HG03378 (cell line): ENCODE results near the gene GALNT2.

Experiments used
- ATAC-seq: cut with Tn5 transposase; IDR thresholded peaks from one replicate; pipeline ENCODE4 v1.9.1; 2021; ENCODE audit warnings: mild to moderate bottlenecking, moderate library complexity; ENCODE audit not compliant: unreplicated experiment

GALNT2 gene

DNA sequence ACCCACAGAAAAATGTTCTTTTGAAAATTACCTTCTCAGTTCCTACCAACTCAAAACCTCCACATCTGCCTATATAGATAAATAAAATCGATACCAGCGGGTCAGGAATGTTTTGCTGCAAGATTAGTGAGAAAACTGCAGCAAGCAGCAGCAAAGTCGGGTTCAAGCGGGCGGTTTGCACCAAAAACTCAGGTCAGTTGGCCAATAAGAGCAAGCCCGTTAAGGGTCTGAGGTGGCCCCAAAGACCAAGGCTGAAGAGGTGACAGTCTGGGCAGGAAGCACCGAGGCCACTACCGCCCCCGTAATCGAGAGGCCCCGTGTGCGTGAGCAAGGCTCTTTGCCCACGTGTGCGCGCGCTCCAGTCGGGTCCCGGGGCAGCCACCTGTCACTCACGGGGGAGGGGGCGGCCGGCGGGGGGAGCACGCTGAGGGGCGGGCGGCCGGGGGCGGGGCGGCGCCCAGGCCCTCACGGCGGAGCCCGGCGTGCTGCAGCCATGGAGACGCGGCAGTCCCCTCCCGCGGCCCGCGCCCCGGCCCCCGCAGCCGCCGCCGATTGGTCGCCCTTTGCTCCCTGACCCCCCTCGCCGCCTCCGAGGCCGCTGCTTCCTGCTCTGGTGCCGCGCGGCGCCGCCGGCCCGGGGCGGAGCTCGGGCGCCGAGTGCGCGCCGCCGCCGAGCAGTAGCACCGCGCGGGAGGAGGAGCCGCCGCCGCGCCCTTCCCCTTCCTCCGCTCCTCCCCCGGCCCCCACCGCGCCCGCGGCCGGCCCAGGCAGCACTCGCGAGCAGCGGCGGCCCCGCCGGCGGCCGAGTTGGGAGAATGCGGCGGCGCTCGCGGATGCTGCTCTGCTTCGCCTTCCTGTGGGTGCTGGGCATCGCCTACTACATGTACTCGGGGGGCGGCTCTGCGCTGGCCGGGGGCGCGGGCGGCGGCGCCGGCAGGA lies at the start of gene GALNT2:
GALNT2 (plus strand) TSS at position 773 of the 939 bp plus-strand sequence; CDS start at position 816, 43 bp downstream.
- peak; percentile 70 for ATAC-seq

DNA sequence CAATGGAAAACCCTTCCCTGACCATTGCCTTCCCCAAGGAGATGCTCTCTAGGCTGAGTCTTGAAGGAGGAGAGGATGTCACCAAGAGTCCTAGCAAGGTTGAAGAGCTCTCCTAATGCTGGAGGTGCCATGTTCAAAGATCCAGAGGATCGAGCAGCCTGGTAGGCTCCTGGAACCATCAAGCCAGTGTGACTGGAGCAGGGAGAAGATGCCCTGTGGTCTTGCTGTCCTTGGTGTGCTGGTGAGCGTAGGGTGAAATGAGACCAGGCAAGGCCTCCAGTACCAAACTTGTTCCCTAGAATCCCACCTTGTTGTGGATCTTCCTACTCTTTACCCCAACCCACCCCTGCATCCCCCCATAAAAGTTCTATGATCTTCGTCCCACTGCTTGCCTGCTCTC lies 46.6 kb upstream of the GALNT2 start:
- ATAC-seq, result no peak

DNA sequence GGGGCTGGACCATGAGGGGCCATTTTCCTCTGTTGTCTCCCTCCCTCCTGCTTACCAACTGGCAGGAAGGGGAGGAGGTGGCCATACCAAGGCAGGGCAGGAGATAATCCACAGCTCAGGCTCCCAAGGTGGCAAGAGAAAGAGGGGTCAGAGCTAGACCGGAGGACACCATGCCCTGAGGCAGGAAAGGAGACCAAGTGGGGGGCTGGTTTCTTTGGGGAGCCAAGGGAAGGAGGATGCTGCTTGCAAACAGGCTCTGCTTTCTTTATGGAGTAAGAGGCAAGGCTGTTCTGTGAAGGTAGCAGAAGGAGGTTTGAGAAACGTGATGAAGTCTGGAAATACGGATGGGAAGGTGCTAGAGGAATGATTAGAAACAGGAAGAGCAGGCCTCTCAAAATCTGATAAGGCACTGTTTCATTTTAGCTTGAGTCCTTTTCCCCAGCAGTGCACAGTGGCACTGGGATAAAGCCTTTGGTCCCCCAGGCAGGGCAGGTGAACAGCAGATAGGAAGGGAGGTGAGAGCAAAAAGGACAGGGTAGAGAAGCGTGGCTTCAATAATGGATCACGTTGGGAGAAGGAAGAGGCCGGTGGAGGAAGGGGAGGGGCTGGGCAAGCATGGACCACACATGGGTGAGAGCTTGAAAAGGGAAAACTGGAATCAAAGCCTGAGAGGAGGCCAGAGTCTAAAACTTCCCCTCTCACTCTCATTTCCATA lies 44.2 kb upstream of the GALNT2 start:
- ATAC-seq, result no peak

DNA sequence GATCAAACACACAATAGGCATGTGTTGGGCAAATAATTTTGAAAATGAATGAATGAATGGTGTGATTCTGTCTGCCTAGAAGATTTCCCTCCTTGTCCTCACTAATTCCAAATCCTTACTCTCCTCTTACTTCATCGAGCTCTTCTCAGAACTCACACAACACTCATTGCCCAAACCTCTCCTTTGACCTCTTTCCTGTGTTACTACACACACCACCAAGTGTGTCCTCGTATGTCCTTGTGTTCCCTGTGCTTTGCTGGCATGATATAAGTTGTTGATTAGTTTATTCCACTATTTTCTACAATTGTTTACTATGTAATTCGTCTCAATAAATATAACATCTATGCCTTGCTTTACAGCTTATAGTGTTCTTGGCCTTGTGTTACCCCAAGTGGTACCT lies 41.4 kb upstream of the GALNT2 start:
- ATAC-seq, result no peak

DNA sequence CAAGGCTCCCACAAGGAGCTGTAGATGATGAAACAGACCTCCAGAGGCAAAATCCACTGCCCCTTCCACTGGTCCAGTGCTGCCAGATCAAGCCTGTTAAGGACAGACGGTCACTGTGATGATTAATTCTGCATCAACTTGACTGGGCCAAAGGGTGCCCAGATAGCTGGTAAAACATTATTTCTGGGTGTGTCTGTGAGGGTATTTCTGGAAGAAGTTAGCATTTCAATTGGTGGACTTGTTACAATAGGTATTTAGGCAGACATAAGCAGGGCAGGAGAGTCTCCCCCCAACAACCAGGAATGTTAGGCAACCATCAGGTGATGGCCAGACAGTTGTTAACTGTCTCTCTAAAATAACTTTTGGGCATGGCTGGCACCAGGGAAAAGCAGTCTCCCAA lies 40.9 kb upstream of the GALNT2 start:
- no peak for ATAC-seq

DNA sequence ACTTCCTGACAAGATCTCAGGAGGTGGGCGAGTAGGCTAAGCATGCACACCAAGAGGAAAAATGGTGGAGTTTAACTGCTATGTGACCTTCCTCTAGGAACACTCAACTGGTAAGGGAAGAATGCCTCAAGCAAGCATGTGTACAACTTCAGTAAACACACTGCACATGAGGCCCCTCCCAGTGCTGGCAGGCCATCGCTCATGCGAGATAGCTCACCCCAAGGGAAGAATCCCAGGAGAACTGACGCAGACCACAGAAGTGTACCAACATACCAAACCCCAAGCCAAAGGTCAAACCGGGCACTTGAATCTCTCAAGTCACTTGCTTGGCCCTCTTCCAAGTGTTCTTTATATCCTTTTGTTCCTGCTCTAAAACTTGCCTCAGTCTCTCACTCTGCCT lies 40.5 kb upstream of the GALNT2 start:
- no peak for ATAC-seq

DNA sequence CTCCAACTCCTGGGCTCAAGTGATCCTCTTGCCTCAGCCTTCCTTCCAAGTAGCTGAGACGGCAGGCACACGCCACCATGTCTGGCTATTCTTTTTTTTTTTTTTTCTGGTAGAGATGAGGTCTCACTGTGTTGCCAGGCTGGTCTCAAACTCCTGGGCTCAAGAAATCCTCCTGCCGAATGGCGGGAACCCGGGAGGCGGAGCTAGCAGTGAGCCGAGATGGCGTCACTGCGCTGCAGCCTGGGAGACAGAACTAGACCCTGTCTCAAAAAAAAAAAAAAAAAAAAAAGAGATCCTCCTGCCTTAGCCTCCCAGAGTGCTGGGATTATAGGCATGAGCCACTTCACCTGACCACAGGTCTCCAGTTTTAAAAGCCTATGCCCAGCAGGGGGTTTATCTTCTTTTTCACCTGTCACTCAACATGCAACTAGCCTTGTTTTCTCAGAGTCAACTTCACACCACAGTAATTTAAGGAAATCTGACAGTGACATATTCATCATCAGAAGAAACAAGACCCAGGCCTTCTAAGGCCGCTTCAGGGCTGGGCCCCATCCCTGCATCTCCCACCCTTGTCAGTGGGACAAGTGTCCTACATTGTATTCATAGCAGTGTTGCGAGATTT lies 38.3 kb upstream of the GALNT2 start:
- no peak for ATAC-seq

DNA sequence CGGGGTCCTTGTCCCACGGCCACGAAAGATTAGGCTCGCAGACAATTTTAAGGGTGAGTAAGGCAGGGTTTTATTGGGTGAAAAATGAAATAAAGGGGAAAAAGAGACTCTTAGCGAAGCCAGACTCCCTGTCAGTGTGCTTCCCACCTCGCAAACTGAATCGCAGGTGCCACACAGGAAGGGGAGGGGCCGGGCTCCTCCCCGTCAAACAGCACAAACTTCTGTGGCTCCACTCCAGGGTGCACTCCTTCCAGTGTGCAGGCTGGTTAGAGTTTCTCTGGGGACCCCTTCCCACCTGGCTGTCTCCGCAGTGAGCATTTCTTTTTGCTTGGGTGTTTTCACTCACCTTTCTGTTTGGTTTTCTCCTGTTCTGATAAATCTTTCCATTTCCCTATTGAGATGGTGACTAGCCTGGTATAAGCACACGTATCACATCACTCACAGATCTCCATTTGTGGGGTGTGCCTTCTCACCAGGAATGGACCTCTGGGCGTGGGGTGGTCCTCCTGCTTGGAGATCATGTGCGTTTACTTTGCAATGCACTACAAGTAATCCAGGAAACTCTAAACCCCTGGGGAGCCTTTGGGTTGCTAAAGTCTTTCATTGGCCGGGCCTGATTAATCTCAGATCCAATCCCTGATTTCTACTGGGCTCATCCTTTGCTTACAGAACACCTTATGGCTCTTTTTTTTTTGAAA lies 37.6 kb upstream of the GALNT2 start:
- no peak for ATAC-seq

DNA sequence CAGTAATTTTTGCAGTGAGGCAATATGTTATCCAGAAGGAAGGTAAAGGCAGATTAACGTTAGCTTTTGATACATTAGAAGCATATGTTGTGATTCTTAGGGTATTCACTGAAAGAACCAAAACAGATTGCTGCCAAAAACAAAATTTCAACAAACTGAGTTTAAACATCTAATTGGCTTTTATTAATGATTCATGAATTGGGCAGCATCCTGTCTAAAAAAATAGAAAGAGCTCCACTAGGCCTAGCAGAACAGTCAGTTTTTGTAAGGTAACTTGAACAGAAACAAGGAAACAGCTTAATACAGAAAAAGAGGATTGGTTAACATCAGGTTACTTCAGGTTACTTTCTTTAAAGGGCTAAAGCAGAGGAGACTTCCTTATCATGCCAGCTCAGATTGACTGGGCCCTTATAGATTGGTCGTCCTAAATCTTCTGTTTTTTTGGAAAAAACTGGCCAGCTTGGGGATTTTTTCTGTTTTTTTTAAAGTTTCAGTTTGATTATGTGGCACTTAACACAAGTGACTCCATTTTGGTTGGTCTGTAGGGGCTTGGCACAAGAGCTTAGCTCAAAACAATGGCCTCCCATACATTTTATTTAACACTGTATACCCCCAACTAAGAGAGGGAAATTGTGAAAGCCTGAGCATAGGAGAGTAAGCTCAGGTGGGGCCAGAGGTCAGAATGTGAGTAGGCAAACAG lies 36.8 kb upstream of the GALNT2 start:
- ATAC-seq, result no peak

DNA sequence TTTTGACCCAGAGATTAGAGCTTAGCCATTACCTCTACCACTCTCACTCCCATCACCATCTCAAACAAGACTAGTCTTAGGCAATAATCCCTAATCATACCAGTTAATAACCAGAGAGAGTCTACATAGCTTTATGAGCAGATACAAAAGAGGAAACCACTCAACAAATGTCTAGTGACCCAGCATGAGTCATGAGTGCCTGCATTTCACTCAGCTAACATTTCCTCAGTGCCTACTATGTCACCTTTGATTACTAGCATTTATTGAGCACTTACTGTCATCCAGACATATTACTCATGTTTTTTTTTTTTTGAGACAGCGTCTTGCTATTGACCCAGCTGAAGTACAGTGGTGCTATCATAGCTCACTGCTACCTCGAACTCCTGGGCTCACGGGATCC lies 35.9 kb upstream of the GALNT2 start:
- no peak for ATAC-seq

DNA sequence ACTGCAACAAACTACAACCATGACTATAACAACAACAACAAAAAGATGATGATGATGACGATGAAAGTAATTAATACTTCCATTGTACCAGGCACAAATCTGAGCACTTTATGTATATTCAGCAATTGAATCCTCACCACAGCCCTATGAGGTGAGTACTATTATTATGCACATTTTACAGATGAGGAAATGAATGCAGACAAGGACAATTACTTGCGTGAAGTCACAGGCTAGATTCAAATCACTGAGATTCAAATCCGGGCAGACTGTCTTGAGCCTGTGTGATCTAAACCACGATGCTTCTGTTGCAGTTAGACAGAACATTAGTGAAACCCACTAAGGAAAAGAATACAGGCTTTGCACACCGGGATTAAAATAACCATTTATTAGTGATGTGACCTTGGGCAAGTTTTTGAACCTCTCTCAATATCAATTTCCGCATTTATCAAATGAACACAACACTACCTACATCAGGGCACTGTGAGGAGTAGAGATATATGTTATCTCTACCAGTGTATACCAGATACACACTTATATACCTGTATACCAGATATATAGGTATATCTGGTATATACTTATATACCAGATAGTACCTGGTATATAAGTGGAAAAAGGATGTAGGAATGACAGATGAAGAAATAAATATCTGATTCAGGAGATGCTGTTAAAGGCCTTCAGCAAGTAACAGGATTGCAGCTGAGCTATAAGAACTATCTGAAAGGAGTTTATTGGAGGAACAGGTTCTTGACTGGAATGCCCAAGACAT lies 34.3 kb upstream of the GALNT2 start:
- no peak for ATAC-seq

DNA sequence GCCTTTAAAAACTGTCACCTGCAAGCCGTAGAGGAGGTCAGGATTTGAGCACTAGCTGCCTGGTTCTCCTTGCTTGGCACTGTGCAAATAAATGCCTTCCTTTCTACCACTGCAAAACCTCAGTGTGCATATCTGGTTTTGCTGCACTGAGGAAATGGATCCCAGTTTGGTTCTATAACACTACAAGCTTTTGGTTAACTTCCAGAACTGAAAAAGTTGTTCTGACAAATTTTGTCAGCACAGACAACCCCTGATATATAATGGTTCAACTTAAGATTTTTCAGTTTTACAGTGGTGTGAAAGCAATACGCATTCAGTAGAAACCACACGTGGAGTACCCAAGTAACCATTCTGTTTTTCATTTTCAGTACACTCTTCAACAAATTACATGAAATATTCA lies 29.8 kb upstream of the GALNT2 start:
- no peak for ATAC-seq

DNA sequence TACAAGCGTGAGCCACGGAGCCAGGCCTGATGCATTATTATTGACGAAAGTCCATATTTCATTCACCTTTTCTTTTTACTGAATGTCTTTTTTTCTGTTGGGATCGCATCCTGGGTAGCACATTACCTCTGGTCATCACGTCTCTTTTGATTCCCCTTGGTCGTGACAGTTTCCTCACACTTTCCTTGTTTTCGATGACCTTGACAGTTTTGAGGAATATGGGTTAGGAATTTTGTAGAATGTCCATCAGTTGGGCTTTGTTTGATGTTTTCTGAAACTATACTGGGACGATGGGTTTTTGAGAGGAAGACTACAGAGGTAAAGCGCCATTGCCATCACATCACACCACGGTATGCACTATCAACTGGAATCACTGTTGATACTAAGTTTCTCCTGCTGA lies 26.6 kb upstream of the GALNT2 start:
- no peak for ATAC-seq

DNA sequence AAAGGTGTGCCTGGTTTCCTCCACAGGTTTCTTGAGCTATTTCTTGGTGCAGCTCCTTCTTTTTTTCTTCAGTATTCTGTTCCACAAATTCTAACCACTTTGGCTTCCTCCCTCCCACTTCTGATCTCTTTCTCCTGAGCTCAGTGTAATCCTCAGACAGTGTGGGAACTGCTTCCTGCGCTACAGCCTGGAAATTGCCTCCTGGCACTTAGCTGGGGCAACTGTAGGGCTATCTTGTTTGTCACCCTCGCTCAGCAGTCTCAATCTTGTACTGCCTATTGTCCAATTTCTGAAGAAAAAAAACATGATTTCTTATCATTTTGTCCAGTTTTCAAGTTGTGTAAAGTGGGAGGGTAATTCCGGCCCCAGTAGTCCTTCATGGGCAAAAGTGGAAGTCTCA lies 24.0 kb upstream of the GALNT2 start:
- no peak for ATAC-seq

DNA sequence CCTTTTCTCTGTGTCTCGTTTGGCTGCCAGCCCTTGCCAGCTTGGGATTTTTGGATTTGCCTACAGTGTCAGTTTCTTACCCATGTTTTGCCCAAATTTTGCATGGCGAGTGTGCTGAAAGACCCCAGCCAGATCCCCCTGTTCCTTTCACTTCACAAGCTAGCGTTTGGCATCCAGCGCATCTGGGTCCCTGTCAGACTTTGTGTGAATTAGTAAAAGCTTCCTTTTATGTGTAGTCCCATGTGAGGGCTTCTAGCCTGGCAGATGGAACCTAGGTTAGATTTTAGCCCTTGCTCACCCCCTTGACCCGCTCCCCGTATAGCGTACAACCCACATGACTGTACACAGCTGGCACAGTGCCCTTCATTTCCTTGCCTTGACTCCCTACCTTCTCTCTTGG lies 22.3 kb upstream of the GALNT2 start:
- no peak for ATAC-seq

DNA sequence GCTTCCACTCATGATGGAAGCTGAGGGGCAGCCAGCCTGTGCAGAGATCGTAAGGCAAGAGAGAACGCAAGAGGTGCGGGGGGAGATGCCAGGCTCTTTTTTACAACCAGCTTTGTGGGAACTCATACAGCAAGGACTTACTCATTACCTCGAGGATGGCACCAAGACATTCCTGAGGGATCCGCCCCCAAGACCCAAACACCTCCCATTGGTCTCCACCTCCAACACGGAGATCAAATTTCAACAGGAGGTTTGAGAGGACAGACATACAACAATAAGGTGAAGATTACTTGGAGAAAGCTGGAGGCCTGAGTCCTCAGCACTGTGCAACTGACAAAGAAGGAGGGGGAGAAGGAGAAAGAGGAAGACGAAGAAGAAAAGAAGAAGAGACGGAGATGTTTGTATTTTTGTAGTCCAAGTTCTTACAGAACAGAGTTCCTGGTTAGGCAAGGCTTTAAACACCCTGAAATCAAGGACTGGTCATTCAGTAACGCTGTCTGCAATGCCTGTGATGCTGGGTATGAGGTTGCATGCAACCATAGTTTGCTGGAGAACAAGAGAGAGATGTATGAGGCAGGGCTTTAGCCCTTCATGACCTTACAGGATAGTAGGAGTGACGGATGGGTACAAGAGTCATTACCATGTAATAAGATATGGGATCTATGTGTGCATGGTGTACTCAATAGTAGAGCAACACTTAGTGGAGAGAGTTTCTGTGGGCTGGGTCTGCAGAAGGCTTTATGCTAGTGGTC lies 19.7 kb upstream of the GALNT2 start:
- ATAC-seq, result no peak

DNA sequence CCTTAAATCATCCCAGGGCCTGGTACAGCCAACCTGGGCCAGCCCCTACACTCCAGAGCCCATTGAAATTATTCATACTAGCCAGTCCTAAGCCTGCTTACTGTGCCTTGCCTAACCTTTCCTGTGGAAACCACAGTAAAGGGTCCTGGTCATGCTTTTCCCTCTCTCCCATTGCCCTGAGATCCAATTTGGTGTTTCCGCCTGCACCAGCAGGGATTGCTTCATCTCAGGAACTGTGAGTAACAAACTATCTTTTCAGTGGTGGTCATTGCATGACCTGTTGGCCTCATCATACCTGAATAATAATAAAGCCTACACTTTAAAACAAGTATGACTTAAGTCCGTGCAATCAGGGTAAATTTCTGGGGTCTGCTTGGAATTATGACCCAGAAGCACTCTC lies 18.7 kb upstream of the GALNT2 start:
- ATAC-seq, result no peak

DNA sequence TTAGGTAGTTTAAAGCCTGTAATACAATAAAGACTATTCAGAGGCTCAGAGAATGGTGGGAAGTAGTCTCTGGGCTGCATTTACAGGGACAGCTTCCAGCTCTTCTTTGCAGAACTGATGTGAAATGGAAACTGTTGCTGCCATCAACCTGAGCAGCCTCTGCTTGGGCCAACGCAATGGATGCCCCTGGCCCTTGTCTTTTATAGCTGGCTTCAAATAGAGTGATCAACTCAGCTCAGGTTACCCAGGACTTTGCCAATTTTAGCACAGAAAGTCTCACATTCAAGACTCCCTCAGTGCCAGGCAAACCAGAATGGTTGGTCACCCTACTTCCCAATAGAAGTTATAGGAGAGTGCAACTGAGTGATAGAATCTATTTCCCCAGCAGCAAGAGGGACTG lies 18.1 kb upstream of the GALNT2 start:
- ATAC-seq, result no peak

DNA sequence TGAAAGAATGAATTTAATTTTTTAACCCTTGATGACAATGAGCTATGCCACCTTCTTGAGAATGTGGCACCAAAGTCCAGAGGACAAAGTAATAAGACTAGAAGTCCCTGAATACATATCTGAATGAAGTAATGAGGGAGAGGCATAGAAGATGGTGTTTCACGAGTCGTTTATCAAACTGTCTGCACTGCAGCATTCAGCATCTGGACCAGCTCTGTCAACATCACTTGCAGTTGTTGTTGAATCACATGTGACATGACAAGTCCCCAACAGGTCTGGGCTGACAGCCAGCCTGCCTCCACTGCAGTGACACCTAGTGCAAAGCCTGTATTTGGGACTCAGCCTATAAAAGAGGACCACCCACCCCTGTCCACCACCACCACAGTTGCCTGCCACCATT lies 17.3 kb upstream of the GALNT2 start:
- no peak for ATAC-seq
